NOMO-1 (cell line): Measurements from ENCODE around the gene ITIH6.
"Not testable (repeated sequence)": the region's sequence is repeated elsewhere in the genome, so short reads cannot be mapped to it uniquely, and the experiment has no call there.

ENCODE experiments used
- DNase-seq, 2 experiments: peaks; one replicate each; lab custom pipeline; 2025; ENCODE audit not compliant: unreplicated experiment in 2 of 2; lab: John Stamatoyannopoulos, UW

ITIH6 gene

DNA sequence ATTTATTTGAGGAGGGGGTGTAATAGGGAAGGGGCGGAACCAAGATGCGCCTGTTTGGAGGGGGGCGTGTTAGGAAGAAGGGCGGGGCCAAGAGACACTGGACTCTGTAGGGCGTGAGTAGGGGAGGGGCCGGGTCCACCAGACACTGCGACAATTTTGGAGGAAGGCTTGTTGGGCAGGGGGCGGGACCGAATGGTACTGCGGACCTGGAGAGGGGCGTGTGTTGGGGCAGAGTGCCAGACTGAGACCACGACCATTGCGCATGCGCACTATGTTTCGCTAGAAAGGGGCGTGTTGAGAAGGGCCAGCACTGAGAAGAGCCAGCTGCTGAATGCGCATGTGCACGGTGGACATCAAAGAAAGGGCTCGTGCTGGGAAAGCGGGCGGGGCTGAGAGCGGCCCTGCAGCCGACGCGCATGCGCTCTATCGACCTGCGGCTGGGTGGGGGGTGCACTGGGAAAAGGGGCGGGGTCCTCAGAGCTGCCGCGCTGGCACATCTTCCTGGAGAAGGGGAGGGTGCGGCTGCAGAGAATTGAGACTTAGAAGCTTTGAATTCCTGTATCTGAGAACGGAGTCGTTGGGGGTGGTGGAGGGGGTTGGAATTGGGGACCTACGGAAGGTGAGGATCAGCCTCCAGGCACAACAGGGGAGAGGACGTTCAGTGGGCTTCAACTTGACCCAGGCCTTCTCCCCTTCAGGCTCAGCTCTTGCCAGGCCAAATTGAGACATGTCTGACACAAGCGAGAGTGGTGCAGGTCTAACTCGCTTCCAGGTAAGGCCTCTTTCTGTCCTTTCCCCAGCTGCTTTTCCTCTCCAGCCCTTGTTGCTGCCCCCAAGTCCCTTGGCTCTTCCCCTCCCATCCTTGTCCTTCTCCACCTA, 10.8 kb upstream of the ITIH6 start:
- DNase-seq = peak; percentile 75 to 83

DNA sequence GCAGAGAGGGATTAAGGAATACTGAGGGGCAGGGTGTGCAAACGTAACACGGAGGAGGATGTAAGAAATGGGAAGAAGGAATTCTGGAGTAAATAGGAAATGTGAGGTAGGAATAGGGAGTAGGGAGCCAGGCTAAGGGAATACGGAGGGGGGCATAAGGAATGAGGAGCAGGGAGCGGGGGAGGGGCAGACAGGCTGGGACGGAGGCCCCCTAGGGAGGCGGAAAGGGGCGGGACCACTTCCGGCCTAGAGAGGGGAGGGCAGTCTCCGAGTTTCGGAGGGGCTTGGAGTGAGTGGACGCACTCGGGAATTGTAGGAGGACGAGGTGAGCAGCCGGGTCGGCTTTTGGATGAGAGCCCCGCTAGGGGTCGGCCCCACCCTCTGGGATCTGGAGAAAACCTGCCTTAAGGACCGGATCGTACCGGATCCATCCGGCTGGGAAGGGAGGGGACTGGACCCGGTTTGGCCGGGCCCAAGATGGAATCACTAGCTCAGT, 10.1 kb upstream of the ITIH6 start:
- DNase-seq = no peak

DNA sequence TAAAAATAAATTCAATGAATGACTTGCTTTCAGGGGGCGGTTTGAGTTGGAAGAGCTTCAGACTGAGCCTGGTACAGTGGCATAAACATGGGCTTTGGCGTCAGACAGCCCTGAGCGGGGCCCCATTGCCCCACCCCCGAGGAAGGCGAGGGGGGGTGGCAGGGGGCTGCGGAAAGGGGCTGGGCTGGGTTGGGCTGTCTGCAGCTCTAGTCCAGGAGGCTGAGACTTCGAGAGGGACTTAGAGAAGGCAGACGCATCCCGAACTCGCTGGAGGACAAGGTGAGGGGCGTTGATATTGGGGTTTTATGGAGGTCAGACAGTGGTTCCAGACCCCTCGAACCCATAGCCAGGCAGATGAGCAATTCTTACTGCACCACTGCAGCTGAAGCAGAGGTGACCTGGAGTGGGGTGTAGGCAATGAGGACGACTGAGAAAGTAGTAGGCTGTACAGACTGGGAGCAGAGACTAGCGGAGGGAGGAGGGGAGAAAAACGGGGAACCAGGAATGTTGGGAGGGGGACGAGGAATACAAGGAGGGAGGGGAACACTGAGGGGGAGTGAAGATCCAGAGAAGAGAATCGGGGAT, 9.6 kb upstream of the ITIH6 start, which contains the start of gene MAGED2:
Gene MAGED2 (plus strand): TSS at position 222 of the 585 bp plus-strand sequence. CDS start 1,587 bp downstream, outside the sequence.
- no peak for DNase-seq

DNA sequence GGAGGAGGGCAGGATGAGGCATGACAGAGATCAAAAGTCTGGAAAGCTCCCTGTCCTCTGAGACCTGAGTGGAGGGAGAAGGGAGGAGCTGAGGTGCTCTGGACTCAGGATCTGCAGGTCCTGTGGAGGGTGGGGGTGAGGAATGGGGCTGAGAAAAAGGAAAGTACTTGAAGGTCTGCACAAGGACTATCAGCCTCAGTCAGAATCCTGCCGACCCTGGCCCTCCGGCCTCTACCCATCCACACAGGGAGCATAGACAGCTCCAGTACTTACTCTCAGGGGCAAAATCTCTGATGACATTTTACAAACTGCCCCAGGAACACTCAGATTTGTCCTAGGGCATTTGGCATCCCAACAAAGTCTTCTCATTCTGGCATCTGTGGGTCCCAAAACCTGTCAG, 991 bp upstream of the ITIH6 start:
- DNase-seq = no peak

- no peak for DNase-seq
Observed at GRCh38 chrX:54794795-54795194, 3.3 kb downstream of the ITIH6 start.

DNA sequence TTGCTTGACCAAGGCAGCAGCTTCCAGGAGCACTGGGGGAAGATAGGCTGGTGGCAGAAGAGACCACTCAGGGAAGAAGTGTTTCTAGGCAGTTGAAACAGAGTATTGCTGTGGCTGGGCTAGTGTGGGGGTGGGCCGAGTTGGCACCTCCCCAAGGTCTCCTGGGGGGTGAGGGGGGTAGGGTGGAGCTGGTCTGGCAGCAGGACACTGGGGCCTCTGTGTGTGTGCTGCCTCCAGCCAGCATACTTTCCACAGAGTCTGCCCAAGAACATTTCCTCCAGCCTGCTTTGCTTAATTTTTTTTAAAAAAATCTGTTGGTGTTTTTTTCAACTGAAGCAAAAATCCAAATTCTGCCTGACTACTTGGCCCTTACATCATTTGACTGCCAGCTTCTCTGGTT, 4.0 kb downstream of the ITIH6 start:
- no peak for DNase-seq

GRCh38 chrX:54789405-54789804, 8.7 kb downstream of the ITIH6 start:
- DNase-seq = not testable (repeated sequence)

GRCh38 chrX:54788446-54788845, 9.6 kb downstream of the ITIH6 start:
- no peak for DNase-seq

DNA sequence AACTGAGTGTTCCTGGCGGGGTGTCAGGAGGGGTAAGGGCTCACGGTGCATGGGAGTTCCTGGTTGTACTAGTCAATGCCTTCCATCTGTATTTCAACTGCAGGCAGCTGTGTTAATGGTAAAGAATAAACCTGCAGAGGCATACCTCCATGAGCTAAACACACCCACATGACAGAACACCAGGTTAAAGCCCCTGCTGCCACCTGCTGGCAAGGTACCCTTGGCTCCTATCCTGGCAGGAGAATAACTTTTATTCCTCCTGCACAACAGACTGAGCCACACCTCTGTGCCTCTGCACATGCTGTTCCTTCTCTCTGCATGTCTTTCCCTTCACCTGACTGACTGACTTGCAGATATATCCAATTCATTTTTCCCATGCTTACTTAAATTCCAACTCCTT, 11.1 kb downstream of the ITIH6 start:
- no peak for DNase-seq

GRCh38 chrX:54785901-54786300, 12.2 kb downstream of the ITIH6 start:
- no peak for DNase-seq

DNA sequence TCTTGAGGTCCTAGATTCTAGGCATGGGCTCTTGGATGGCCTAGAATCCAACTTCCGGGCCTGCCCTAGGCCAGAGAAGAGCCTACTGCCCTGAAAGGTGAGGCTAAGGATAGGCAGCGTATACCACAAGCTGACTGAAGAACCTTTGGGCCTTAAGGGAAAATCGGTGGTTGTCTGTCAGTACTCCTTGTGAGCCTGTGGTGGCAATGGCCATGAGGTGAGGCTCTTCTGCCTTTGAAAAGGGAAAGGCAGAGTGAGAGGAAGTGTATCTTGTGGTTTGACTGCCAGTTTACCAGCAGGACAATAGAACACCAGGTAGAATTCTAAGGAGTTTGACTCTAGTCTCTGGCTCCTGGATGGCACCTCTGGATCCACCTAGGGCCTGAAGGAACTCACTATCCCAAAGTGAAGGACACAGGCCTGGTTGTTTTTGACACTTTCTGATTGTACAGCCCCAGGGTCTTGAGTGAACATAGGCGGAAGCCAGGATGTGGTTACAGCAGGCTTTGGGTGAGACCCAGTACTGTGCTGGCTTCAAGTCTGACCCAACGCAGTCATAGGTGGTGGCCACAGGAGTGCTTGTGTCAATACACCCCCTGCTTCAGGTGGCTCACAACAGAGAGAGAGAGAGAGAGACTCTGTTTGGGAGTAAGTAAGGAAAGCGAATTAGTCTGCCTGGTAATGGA, 20.9 kb downstream of the ITIH6 start:
- DNase-seq = no peak

DNA sequence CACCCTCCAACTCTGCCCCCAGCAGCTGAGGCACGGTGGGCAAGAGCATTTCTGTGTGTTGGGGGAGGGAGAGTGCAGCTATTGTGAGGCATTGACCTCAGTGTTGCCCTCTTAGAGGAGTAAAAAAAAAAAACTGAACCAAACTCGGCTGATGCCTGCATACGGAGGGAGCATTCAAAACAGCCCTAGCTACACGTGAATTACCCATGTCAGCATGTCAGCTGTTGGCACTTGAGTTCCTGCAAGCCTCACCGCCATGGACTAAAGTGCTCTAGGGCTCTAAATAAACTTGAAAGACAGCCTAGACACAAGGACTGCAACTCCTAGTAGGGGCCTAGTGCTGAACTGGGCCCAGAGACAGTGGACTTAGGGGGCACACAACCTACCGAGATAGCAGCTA, 22.0 kb downstream of the ITIH6 start:
- no peak for DNase-seq

GRCh38 chrX:54774391-54775094, 23.5 kb downstream of the ITIH6 start:
- DNase-seq = not testable (repeated sequence)

GRCh38 chrX:54758114-54759055, 39.7 kb downstream of the ITIH6 start:
- DNase-seq = no peak

DNA sequence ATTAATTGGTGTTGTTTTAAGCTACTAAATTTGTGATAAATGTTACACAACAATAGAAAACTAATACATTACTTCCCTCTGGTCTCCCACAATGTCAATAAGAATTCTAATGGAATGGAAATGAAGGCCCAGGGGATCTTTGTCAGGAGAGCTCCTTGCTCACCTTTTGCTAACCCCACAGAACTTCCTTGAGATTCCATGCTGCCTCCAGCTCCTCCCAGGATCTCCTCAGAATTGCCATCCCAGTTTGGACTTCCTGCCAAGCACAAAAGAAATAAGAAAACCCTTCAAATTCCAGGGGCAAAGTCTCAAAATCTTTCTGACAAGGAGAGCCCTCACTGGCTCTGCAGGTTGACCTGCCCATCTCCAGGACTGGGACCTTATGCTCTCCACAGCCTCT, 43.2 kb downstream of the ITIH6 start:
- no peak for DNase-seq

GRCh38 chrX:54748626-54749025, 49.4 kb downstream of the ITIH6 start:
- no peak for DNase-seq

DNA sequence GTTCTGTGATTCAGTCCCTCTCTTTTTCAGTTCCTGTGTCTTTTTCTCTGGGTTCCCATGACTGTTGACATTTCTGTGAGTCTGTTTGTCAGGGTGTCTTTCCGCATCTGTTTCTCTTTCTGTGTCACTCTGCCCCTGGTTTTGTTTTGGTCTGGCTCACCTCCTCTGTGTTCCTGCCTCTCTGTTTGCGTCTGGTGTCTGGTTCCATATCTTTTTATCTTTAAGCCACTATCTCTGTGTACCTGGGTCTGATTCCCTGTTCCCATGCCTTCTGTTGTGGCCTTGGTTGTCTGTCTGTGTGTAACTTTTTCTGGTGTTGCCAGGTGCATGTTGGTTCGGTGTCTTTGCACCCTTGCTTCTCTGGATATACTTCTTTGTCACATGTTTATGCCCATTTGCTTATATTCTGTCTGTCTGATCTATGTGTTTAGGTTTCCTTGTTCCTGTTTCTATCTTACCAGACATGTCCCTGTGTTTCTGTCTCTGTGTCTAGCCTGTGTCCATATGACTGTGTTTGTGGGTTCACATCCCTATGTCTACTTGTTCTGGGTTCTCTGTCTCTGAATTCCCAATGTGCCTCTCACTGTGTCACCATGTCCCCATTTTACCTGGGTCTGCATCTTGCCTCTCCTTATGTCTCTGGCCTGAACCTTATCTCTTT, 50.2 kb downstream of the ITIH6 start:
- DNase-seq = no peak

DNA sequence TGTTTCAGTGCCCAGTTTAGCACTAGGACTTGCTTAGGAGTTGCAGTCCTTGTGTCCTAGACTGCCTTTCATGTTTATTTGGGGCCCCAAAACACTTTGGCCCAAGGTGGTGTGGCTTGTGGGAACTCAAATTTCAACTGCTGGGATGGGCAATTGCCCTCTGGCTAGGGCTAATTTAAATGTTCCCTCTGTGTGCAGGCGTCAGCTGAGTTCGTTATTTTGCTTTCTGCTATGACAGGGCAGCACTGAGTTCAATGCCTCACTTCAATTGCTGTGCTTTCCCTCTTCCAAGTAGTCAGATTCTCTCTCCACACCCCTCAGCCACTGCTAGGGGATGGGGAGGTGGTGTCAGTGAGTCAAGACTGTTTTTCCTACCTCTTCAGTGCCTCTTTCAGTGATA, 51.1 kb downstream of the ITIH6 start:
- DNase-seq = no peak

GRCh38 chrX:54745676-54746075, 52.4 kb downstream of the ITIH6 start:
- no peak for DNase-seq
